HCT116 (cell line): Measurements from ENCODE around the gene COQ8B. TPM values are rescaled to one million over a fixed set of nuclear protein-coding genes. Genes with fewer than 3 reads are reported as not detected.

Experiments
- ATAC-seq: fragments of 200-7000 bp; cut with Tn5 transposase; 2 replicates; pipeline ENCODE4 v1.9.1; 2020; ENCODE audit warnings: mild to moderate bottlenecking, moderate library complexity
- BruUV-seq: library from RNA; stranded (reverse); fragments of 400-500 nt; replicated peaks from 2 replicates; lab custom pipeline; 2021; lab: Mats Ljungman, UMichigan
- CTCF ChIA-PET: fragments of 300-600 bp; sonication (Branson Sonifier 250); formaldehyde crosslinking; loops from one replicate; lab custom pipeline; 2021; ENCODE audit warnings: antibody characterized with exemption; lab: Charles Lee
- POLR2A ChIA-PET: fragments of 300-600, 350-600 bp; sonication (Branson Sonifier 250); formaldehyde crosslinking; loops from one replicate; lab custom pipeline; 2021; ENCODE audit warnings: antibody characterized with exemption; lab: Charles Lee
- RAD21 ChIA-PET, 2 experiments: fragments of 300-600 bp; sonication (Branson Sonifier 250); formaldehyde crosslinking; loops; one replicate each; lab custom pipeline; 2023; ENCODE audit warnings: low total read pairs in 2 of 2; ENCODE audit not compliant: uncharacterized antibody in 2 of 2, unreplicated experiment in 2 of 2, low non-redundant PET in 1 of 2; lab: Charles Lee
- DNase-seq: peaks from one replicate; pipeline ENCODE4 v3.0.0-alpha.2; 2010; ENCODE audit warnings: low read depth, low spot score
- H2AFZ ChIP-seq: fragments of 200-600 bp; shearing (Covaris generic), sonication (generic); 2 replicates; pipeline ENCODE4 v1.6.1; 2017; ENCODE audit warnings: low read depth, mixed run types, mixed read lengths, antibody characterized with exemption, low read length; ENCODE audit not compliant: poor library complexity, severe bottlenecking
- H3K27ac ChIP-seq: 2 replicates; pipeline ENCODE4 v1.5.1; 2012; ENCODE audit warnings: low read depth, low read length
- H3K27me3 ChIP-seq: fragments of 200-600 bp; sonication (generic); 2 replicates; pipeline ENCODE4 v1.6.1; 2016; ENCODE audit warnings: mixed run types, low read length, mixed read lengths; ENCODE audit not compliant: insufficient read depth
- H3K36me3 ChIP-seq, 2 experiments: fragments of 200-500 bp in 1 of 2; fragments of 200-600 bp in 1 of 2; sonication (Bioruptor generic) in 1 of 2; sonication (generic) in 1 of 2; 2 replicates each; pipeline versions ENCODE4 v1.5.1 to v1.6.1; 2014 to 2016; ENCODE audit warnings: low read length in 2 of 2, inconsistent platforms in 1 of 2, mixed read lengths in 1 of 2, mixed run types in 1 of 2; ENCODE audit not compliant: insufficient read depth in 2 of 2, control insufficient read depth in 1 of 2
- H3K4me1 ChIP-seq, 2 experiments: fragments of 200-600 bp in 1 of 2; sonication (generic) in 1 of 2; 2 replicates each; pipeline versions ENCODE4 v1.5.1 to v1.6.1; 2012 to 2017; ENCODE audit warnings: low read length in 2 of 2, inconsistent platforms in 1 of 2, mild to moderate bottlenecking in 1 of 2, mixed read lengths in 1 of 2, mixed run types in 1 of 2, moderate library complexity in 1 of 2; ENCODE audit not compliant: insufficient read depth in 2 of 2, control insufficient read depth in 1 of 2
- H3K4me2 ChIP-seq: fragments of 200-600 bp; sonication (generic); 2 replicates; pipeline ENCODE4 v1.6.1; 2017; ENCODE audit warnings: mixed run types, low read length, mixed read lengths
- H3K4me3 ChIP-seq, 2 experiments: fragments of 200-600 bp in 1 of 2; sonication (generic) in 1 of 2; replicated peaks in 1 of 2; 2 replicates each; pipeline ENCODE4 v1.5.1; 2011 to 2016; ENCODE audit warnings: low read length in 2 of 2, control low read depth in 1 of 2, low read depth in 1 of 2, mild to moderate bottlenecking in 1 of 2, mixed read lengths in 1 of 2, mixed run types in 1 of 2
- H3K79me2 ChIP-seq: fragments of 200-600 bp; sonication (generic); 2 replicates; pipeline ENCODE4 v1.6.1; 2017; ENCODE audit warnings: mild to moderate bottlenecking, mixed run types, low read length, moderate library complexity, mixed read lengths; ENCODE audit not compliant: insufficient read depth
- H3K9ac ChIP-seq: fragments of 200-600 bp; sonication (generic); 2 replicates; pipeline ENCODE4 v1.6.1; 2016; ENCODE audit warnings: low read length, mixed read lengths
- H3K9me2 ChIP-seq: fragments of 200-600 bp; sonication (generic), shearing (Covaris generic); 2 replicates; pipeline ENCODE4 v1.6.1; 2017; ENCODE audit warnings: mixed run types, mild to moderate bottlenecking, moderate library complexity; ENCODE audit not compliant: insufficient read depth
- H3K9me3 ChIP-seq, 2 experiments: fragments of 200-500 bp in 1 of 2; fragments of 200-600 bp in 1 of 2; sonication (Bioruptor generic) in 1 of 2; sonication (generic) in 1 of 2; 2 replicates each; pipeline ENCODE4 v1.6.1; 2014 to 2017; ENCODE audit warnings: low read length in 2 of 2, mixed read lengths in 2 of 2, inconsistent platforms in 1 of 2, low read depth in 1 of 2, mild to moderate bottlenecking in 1 of 2, mixed run types in 1 of 2, moderate library complexity in 1 of 2; ENCODE audit not compliant: control insufficient read depth in 1 of 2, insufficient read depth in 1 of 2
- H4K20me1 ChIP-seq: fragments of 200-600 bp; sonication (generic), shearing (Covaris generic); 2 replicates; pipeline ENCODE4 v1.6.1; 2017; ENCODE audit warnings: mixed run types, mild to moderate bottlenecking, moderate library complexity; ENCODE audit not compliant: insufficient read depth
- CBX3 ChIP-seq: IDR thresholded peaks from 2 replicates; pipeline ENCODE4 v1.6.1; 2012; ENCODE audit warnings: low read depth
- EGR1 ChIP-seq: IDR thresholded peaks from 2 replicates; pipeline ENCODE4 v1.6.1; 2012; ENCODE audit warnings: low read depth
- EZH2 ChIP-seq: fragments of 200-600 bp; sonication (generic); IDR thresholded peaks from 2 replicates; pipeline ENCODE4 v1.6.1; 2017; ENCODE audit warnings: antibody characterized with exemption, mixed run types
- FOSL1 ChIP-seq: IDR thresholded peaks from 2 replicates; pipeline ENCODE4 v1.6.1; 2012; ENCODE audit warnings: low read depth
- POLR2A ChIP-seq: IDR thresholded peaks from 2 replicates; pipeline ENCODE4 v1.7.0; 2011; ENCODE audit warnings: borderline replicate concordance; ENCODE audit not compliant: insufficient read depth, insufficient read length; ENCODE audit errors: extremely low read depth
- REST ChIP-seq: IDR thresholded peaks from 2 replicates; pipeline ENCODE4 v1.6.1; 2012; ENCODE audit warnings: low read depth
- SIN3A ChIP-seq: IDR thresholded peaks from 2 replicates; pipeline ENCODE4 v1.6.1; 2012; ENCODE audit warnings: low read depth
- ZFX ChIP-seq: fragments of 450-650 bp; IDR thresholded peaks from 2 replicates; pipeline ENCODE4 v1.6.1; 2017
- intact Hi-C: fragments of 100-400 bp; cut with micrococcal nuclease; formaldehyde crosslinking; loops from 2 replicates; pipeline ENCODE4 v1.10.0; 2022
- total RNA-seq: library from RNA; stranded (reverse); gene quantifications from one replicate; pipeline ENCODE4 v1.2.1, GENCODE V29; 2021; ENCODE audit not compliant: unreplicated experiment

Gene COQ8B
- total RNA-seq, 1 experiment from 2014 or later, result 47.1 TPM

- no peak for TF ChIP-seq REST
These were observed 5.4 kb upstream of the COQ8B start (continued) for GRCh38 chr19:40721936-40722661.

GRCh38 chr19:40721140-40721486, 4.4 kb upstream of the COQ8B start:
- Histone ChIP-seq H3K27ac (no peak overlapping the region), H3K36me3 (peaks cover 1 to 26% of the 10 kb centered on the region in 2 experiments; a peak in 3 of 4 replicates), H2AFZ (no peak overlapping the region), H3K4me2 (no peak overlapping the region), H3K9ac (no peak overlapping the region), H3K4me1 (peaks cover 9 to 45% of the 10 kb centered on the region in 2 experiments), H3K27me3 (no peaks in the 10 kb centered on the region), H4K20me1 (no peaks in the 10 kb centered on the region), H3K9me3 (no peaks in the 10 kb centered on the region)
- BruUV-seq, result no TSS peak
- POLR2A ChIA-PET, result interaction anchor here (0.7 kb wide), 1 partner anchor 431 kb away, joined by 3 read pairs; no protein-coding TSS in a partner anchor
- ATAC-seq, result no peak
- intact Hi-C loops, result no loop called here
- RAD21 ChIA-PET, result no interaction called here
- no peak for DNase-seq
- TF ChIP-seq ZFX (no peak), EZH2 (no peak), SIN3A (no peak), FOSL1 (no peak), POLR2A (no peak), EGR1 (no peak), CBX3 (no peak)
- TF ChIP-seq, all 23 proteins: peak for 0
- Histone ChIP-seq H3K4me3 (no peak overlapping the region), H3K79me2 (peaks cover 72% of the 10 kb centered on the region), H3K9me2 (no peaks in the 10 kb centered on the region)
- CTCF ChIA-PET, result no interaction called here
